Mammary epithelial cell (primary cell): ENCODE data around the gene TSPAN14.

ENCODE experiments used
- CTCF ChIP-seq, 2 donors: IDR thresholded peaks in 1 of 2; conservative IDR thresholded peaks in 1 of 2; 2 replicates each; pipeline ENCODE4 v1.5.1; 2011 to 2012; ENCODE audit warnings: inconsistent platforms in 2 of 2, low read length in 2 of 2, mild to moderate bottlenecking in 2 of 2, control low read depth in 1 of 2, low read depth in 1 of 2; ENCODE audit not compliant: insufficient read depth in 1 of 2; ENCODE audit errors: extremely low read depth in 1 of 2
- EZH2 ChIP-seq: IDR thresholded peaks from 2 replicates; pipeline ENCODE4 v1.6.1; 2012; ENCODE audit warnings: low read length, inconsistent platforms, borderline replicate concordance

GRCh38 chr10:80540618-80540980, 86.5 kb downstream of the TSPAN14 start:
- TF ChIP-seq CTCF (conservative IDR thresholded peaks at IDR 0.05 in 1 of 2, IDR thresholded peaks at IDR 0.05 in 1 of 2; ENCODE audit: extremely low read depth in 1 of 2, insufficient read depth in 1 of 2, low read depth in 1 of 2, low read length in 2 of 2) (no peak), EZH2 (no peak)
